Natural killer cell (primary cell): Measurements from ENCODE around the gene NAA25. TPM values are rescaled to one million over a fixed set of nuclear protein-coding genes. Genes with fewer than 3 reads are reported as not detected.

Experiments
- ATAC-seq, 3 donors: fragments of 150-1000 bp in 2 of 3; fragments of 200-7000 bp in 1 of 3; cut with Tn5 transposase; 1 replicate in 1 of 3; 2 replicates in 2 of 3; pipeline ENCODE4 v1.10.0; 2021; ENCODE audit warnings: mild to moderate bottlenecking in 2 of 3, moderate library complexity in 2 of 3
- DNase-seq, 2 donors: peaks; one replicate each; pipeline versions ENCODE4 v3.0.0 to v3.0.0-alpha.2; 2013 to 2021; ENCODE audit warnings: mixed read lengths in 1 of 2
- H3K27ac ChIP-seq: one replicate; pipeline ENCODE4 v1.5.1; 2013; ENCODE audit warnings: mild to moderate bottlenecking, low read length
- H3K27me3 ChIP-seq: one replicate; pipeline ENCODE4 v1.6.1; 2013; ENCODE audit warnings: low read length; ENCODE audit not compliant: control insufficient read depth, insufficient read depth
- H3K36me3 ChIP-seq: one replicate; pipeline ENCODE4 v1.6.1; 2013; ENCODE audit warnings: low read length; ENCODE audit not compliant: control insufficient read depth, insufficient read depth
- H3K4me1 ChIP-seq: one replicate; pipeline ENCODE4 v1.6.1; 2013; ENCODE audit warnings: low read length; ENCODE audit not compliant: control insufficient read depth, insufficient read depth
- H3K4me3 ChIP-seq: one replicate; pipeline ENCODE4 v1.5.1; 2013; ENCODE audit warnings: low read length
- H3K9me3 ChIP-seq: one replicate; pipeline ENCODE4 v1.6.1; 2013; ENCODE audit warnings: low read length; ENCODE audit not compliant: control insufficient read depth, insufficient read depth
- H3K27ac Mint-ChIP-seq, 2 donors: one replicate each; pipeline ENCODE4 v1.8.0; 2022; ENCODE audit warnings: mild to moderate bottlenecking in 2 of 2, mixed read lengths in 2 of 2, moderate library complexity in 1 of 2
- H3K27me3 Mint-ChIP-seq, 2 donors: one replicate each; pipeline ENCODE4 v1.8.0; 2022; ENCODE audit warnings: low read depth in 2 of 2, mixed read lengths in 2 of 2
- H3K36me3 Mint-ChIP-seq: one replicate; pipeline ENCODE4 v1.8.0; 2022; ENCODE audit warnings: mixed read lengths
- H3K4me1 Mint-ChIP-seq, 2 donors: one replicate each; pipeline ENCODE4 v1.8.0; 2022; ENCODE audit warnings: mixed read lengths in 2 of 2
- H3K4me3 Mint-ChIP-seq: one replicate; pipeline ENCODE4 v1.8.0; 2022; ENCODE audit warnings: mild to moderate bottlenecking, moderate library complexity, mixed read lengths
- H3K9me3 Mint-ChIP-seq, 2 donors: one replicate each; pipeline ENCODE4 v1.8.0; 2022; ENCODE audit warnings: mixed read lengths in 2 of 2
- WGBS: methylation state at CpG from one replicate; pipeline ENCODE4 v1.1.7; 2013; ENCODE audit warnings: missing lambda C conversion rate; ENCODE audit not compliant: insufficient coverage; 5-methylcytosine and 5-hydroxymethylcytosine counted together
- intact Hi-C: fragments of 100-400 bp; cut with micrococcal nuclease; formaldehyde crosslinking; loops from one replicate; pipeline ENCODE4 v1.14.2; 2022
- total RNA-seq, 4 donors: library from RNA; stranded (reverse); fragments of 120-200 nt in 1 of 4; gene quantifications; one replicate each; pipeline versions ENCODE4 v1.2.3 to v1.2.4, GENCODE V29; 2013 to 2022
- TF ChIP-seq, protein P1 (sequence below): fragments of 200-600 bp; IDR thresholded peaks from one replicate; pipeline ENCODE4 v1.8.0; 2022; ENCODE audit warnings: antibody characterized with exemption

The NAA25 gene
- total RNA-seq, 3 donors from 2014 or later (not counting 1 experiment from before 2014, with no cell fraction given) = 25.8 to 34.4 (median 30.7) TPM

DNA sequence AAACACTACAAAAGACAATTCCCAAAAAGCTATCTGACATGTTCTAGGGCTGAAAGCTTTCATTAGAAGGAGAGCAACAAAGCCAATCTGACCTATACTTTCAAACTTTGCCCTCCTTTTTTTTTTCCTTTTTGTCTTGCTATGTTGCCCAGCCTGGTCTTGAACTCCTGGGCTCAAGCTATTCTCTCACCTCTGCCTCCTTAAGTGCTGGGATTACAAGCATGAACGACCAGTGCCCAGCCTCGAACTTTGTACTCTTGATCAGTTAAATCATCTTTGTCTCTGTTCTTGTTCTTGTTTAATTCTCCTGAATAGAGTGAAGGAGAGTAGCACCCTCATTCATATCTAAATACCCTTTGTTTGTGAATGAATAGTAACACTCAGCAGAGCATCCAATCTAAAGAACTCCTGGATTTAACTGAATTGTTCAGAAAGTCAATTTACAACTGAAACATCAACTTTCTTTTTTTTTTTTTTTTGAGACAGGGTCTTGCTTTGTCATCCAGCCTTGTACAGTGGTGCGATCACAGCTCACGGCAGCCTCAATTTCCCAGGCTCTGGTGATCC lies 73.3 kb downstream of the NAA25 start:
- intact Hi-C loops = no loop called here
- H3K9me3 Mint-ChIP-seq = no peaks in the 10 kb centered on the region
- no peak overlapping the region for H3K4me3 ChIP-seq

GRCh38 chr12:112032292-112032691 lies 76.3 kb downstream of the NAA25 start:
- H3K27ac ChIP-seq = no peak overlapping the region

More for the DNA sequence above, 73.3 kb downstream of the NAA25 start:
- 96% methylated on average over 4 of the region's 4 CpGs for WGBS
- Histone ChIP-seq H3K27ac (no peak overlapping the region), H3K27me3 (no peaks in the 10 kb centered on the region), H3K9me3 (no peaks in the 10 kb centered on the region), H3K4me1 (no peaks in the 10 kb centered on the region), H3K36me3 (peaks cover 71% of the 10 kb centered on the region)
- H3K27ac Mint-ChIP-seq = no peak overlapping the region
- no peaks in the 10 kb centered on the region for H3K4me1 Mint-ChIP-seq
- no peak overlapping the region for H3K4me3 Mint-ChIP-seq
- TF ChIP-seq, protein P1, sequence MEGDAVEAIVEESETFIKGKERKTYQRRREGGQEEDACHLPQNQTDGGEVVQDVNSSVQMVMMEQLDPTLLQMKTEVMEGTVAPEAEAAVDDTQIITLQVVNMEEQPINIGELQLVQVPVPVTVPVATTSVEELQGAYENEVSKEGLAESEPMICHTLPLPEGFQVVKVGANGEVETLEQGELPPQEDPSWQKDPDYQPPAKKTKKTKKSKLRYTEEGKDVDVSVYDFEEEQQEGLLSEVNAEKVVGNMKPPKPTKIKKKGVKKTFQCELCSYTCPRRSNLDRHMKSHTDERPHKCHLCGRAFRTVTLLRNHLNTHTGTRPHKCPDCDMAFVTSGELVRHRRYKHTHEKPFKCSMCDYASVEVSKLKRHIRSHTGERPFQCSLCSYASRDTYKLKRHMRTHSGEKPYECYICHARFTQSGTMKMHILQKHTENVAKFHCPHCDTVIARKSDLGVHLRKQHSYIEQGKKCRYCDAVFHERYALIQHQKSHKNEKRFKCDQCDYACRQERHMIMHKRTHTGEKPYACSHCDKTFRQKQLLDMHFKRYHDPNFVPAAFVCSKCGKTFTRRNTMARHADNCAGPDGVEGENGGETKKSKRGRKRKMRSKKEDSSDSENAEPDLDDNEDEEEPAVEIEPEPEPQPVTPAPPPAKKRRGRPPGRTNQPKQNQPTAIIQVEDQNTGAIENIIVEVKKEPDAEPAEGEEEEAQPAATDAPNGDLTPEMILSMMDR = no peak
- ATAC-seq = no peak
- no peaks in the 10 kb centered on the region for H3K27me3 Mint-ChIP-seq
- peaks cover 23% of the 10 kb centered on the region for H3K36me3 Mint-ChIP-seq
- no peak for DNase-seq

DNA sequence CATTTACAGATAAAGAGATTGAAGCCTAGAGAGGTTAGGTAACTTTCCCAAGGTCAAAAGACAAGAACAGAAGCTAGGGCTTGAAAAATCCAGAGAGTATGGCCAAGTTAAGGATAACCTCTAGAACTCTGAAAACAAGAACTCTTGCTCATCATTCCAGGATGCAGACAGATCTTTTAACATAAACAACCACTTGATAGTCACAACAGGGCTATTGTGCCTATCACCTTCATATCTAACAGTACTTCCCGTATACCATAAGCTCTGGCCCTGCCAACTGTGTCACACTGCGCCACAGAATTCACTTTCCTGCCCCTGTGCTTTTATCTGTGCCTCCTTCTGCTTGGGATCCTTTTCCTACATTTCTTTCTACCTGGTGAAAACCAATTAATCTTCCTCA lies 77.1 kb downstream of the NAA25 start:
- Mint-ChIP-seq H3K27ac (no peak overlapping the region), H3K27me3 (no peaks in the 10 kb centered on the region), H3K36me3 (peaks cover 9% of the 10 kb centered on the region), H3K4me1 (no peaks in the 10 kb centered on the region), H3K9me3 (no peaks in the 10 kb centered on the region), H3K4me3 (no peak overlapping the region)
- Histone ChIP-seq H3K27me3 (no peaks in the 10 kb centered on the region), H3K36me3 (peaks cover 55% of the 10 kb centered on the region), H3K27ac (no peak overlapping the region), H3K9me3 (no peaks in the 10 kb centered on the region), H3K4me1 (no peaks in the 10 kb centered on the region), H3K4me3 (no peak overlapping the region)
- DNase-seq = no peak
- intact Hi-C loops = no loop called here
- TF ChIP-seq, protein P1 = no peak
- ATAC-seq = no peak
- WGBS = 100% methylated on average over 2 of the region's 2 CpGs

More at GRCh38 chr12:112032292-112032691, 76.3 kb downstream of the NAA25 start:
- intact Hi-C loops = no loop called here
- no peak for DNase-seq
- no peak overlapping the region for H3K4me3 ChIP-seq
- H3K27me3 ChIP-seq = no peaks in the 10 kb centered on the region
- TF ChIP-seq, protein P1 = no peak
- H3K27ac Mint-ChIP-seq = no peak overlapping the region
- H3K4me1 ChIP-seq = no peaks in the 10 kb centered on the region
- H3K4me1 Mint-ChIP-seq = no peaks in the 10 kb centered on the region
- no peaks in the 10 kb centered on the region for H3K27me3 Mint-ChIP-seq
- H3K4me3 Mint-ChIP-seq = no peak overlapping the region
- 98% methylated on average over 3 of the region's 5 CpGs for WGBS
- ATAC-seq = no peak
- H3K36me3 Mint-ChIP-seq = peaks cover 9% of the 10 kb centered on the region
- H3K9me3 Mint-ChIP-seq = no peaks in the 10 kb centered on the region
- H3K36me3 ChIP-seq = peaks cover 61% of the 10 kb centered on the region
- H3K9me3 ChIP-seq = no peaks in the 10 kb centered on the region

GRCh38 chr12:112029301-112029700 lies 79.3 kb downstream of the NAA25 start:
- Histone ChIP-seq H3K9me3 (no peaks in the 10 kb centered on the region), H3K4me1 (no peaks in the 10 kb centered on the region), H3K27ac (no peak overlapping the region), H3K4me3 (no peak overlapping the region), H3K27me3 (no peaks in the 10 kb centered on the region), H3K36me3 (peaks cover 49% of the 10 kb centered on the region)
- Mint-ChIP-seq H3K4me1 (peaks cover 5 to 6% of the 10 kb centered on the region in 2 donors), H3K4me3 (no peak overlapping the region), H3K27me3 (no peaks in the 10 kb centered on the region), H3K27ac (no peak overlapping the region), H3K9me3 (no peaks in the 10 kb centered on the region), H3K36me3 (peaks cover 9% of the 10 kb centered on the region)
- no peak for DNase-seq
- WGBS = 100% methylated on average over 1 of the region's 2 CpGs
- intact Hi-C loops = no loop called here
- TF ChIP-seq, protein P1 = no peak
- ATAC-seq = no peak
